Transverse colon (tissue), 4 donors: ENCODE data around the gene FAM72C. TPM values are rescaled to one million over a fixed set of nuclear protein-coding genes. Genes with fewer than 3 reads are reported as not detected.
"Not testable (repeated sequence)": the region's sequence is repeated elsewhere in the genome, so short reads cannot be mapped to it uniquely, and the experiment has no call there.

Source experiments
- DNase-seq: peaks from one replicate; pipeline ENCODE4 v3.0.0-alpha.2; 2019
- H3K27ac ChIP-seq, 4 donors: fragments of 200-600 bp; sonication (generic); 2 replicates each; pipeline ENCODE4 v1.5.1; 2016 to 2018; ENCODE audit warnings: inconsistent platforms in 4 of 4
- H3K27me3 ChIP-seq: fragments of 200-600 bp; sonication (generic); 2 replicates; pipeline ENCODE4 v1.5.1; 2017; ENCODE audit warnings: inconsistent platforms
- H3K36me3 ChIP-seq, 4 donors: fragments of 200-600 bp; sonication (generic); 2 replicates each; pipeline ENCODE4 v1.5.1; 2017 to 2019; ENCODE audit warnings: inconsistent platforms in 4 of 4
- H3K4me1 ChIP-seq, 4 donors: fragments of 200-600 bp; sonication (generic); 2 replicates each; pipeline ENCODE4 v1.5.1; 2017 to 2020; ENCODE audit warnings: inconsistent platforms in 4 of 4
- H3K4me3 ChIP-seq, 4 donors: fragments of 200-600 bp; sonication (generic); 1 replicate in 1 of 4; 2 replicates in 3 of 4; pipeline versions ENCODE4 v1.5.1 to v1.6.1; 2017 to 2019; ENCODE audit warnings: inconsistent platforms in 4 of 4
- H3K9me3 ChIP-seq, 2 donors: fragments of 200-600 bp; sonication (generic); 2 replicates each; pipeline ENCODE4 v1.5.1; 2017 to 2019; ENCODE audit warnings: inconsistent platforms in 2 of 2
- WGBS, 2 donors: methylation state at CpG; one replicate each; pipeline ENCODE4 v1.1.5; 2018; ENCODE audit warnings: low coverage in 1 of 2; 5-methylcytosine and 5-hydroxymethylcytosine counted together
- in situ Hi-C, 4 donors: fragments of 200-750 bp; cut with MboI; loops; one replicate each; pipeline versions ENCODE4 v1.15.0 to v1.15.1; 2017; ENCODE audit warnings: low sequenced_read_pairs in 3 of 4, low pct_ligation_motif_present in 1 of 4, low pct_unique_long_range_greater_than_20kb in 1 of 4
- intact Hi-C: fragments of 100-400 bp; cut with DNase I; formaldehyde crosslinking; loops from one replicate; pipeline ENCODE4 v1.15.1; 2023; ENCODE audit warnings: low total_unique reads
- total RNA-seq, 4 donors: library from RNA; depleted of rRNA; stranded (reverse); fragments of >200 nt; gene quantifications; one replicate each; pipeline ENCODE4 v1.1.0, GENCODE V29; 2016

FAM72C gene
- total RNA-seq, 4 donors from 2014 or later = 0.41 TPM; not detected in 3

GRCh38 chr1:144002141-144002881 lies 30.5 kb upstream of the FAM72C start:
- H3K9me3 ChIP-seq, H3K36me3 ChIP-seq, H3K4me1 ChIP-seq, H3K4me3 ChIP-seq, intact Hi-C loops, in situ Hi-C loops, DNase-seq, H3K27me3 ChIP-seq, H3K27ac ChIP-seq: not testable (repeated sequence)
- 28% methylated on average over 4 of the region's 7 CpGs; no CpG with 5 or more reads in 1 of the 2 donors for WGBS, 2 donors

DNA sequence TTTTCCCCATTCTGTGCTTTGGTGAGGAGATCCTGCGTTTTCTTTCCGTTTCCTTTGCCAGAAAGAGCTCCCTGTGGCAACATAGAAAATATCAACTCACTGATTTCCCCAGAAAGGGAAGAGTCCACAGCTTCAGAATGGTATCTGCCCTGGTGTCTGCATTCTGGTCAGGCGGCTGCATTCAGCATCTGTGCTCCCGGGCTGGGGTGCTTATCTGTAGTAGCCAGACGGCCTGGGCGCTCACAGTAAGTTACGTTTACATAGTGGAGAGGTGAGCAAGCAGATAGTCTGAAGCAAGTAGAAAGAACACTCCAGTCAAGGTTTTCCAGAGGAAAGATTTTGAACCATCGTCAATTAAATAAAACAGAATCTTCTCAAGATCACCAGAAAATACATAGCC lies 29.3 kb upstream of the FAM72C start:
- H3K27ac ChIP-seq, H3K36me3 ChIP-seq, H3K27me3 ChIP-seq, intact Hi-C loops, H3K9me3 ChIP-seq, in situ Hi-C loops, H3K4me3 ChIP-seq, DNase-seq, H3K4me1 ChIP-seq: not testable (repeated sequence)
- WGBS, 2 donors = no CpG with 5 or more reads among the region's 8 CpGs

DNA sequence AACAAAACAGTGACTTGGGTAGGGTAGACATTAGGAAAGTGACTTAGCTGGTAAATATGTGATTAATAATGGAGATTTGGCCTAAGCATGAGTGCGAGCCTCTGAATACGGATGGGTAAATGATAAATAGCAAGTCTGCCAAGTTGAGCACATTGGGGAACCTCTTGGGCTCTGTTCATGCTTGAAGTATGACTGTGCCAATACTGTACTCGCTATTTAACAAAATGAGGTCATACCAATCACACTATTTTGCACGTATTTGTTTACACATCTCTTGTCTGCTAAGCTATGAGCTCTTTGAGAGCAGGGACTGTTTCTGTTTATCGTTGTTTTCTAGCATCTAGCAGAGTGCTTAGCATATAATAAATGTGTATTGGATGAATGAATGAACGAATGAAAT lies 24.2 kb upstream of the FAM72C start:
- H3K4me3 ChIP-seq, H3K27me3 ChIP-seq, DNase-seq, H3K4me1 ChIP-seq, H3K9me3 ChIP-seq, H3K27ac ChIP-seq, intact Hi-C loops, in situ Hi-C loops, H3K36me3 ChIP-seq: not testable (repeated sequence)
- 100% methylated on average over 1 of the region's 6 CpGs; no CpG with 5 or more reads in 1 of the 2 donors for WGBS, 2 donors

- H3K27me3 ChIP-seq, H3K36me3 ChIP-seq, H3K4me3 ChIP-seq, intact Hi-C loops, H3K27ac ChIP-seq, H3K4me1 ChIP-seq, DNase-seq, in situ Hi-C loops, H3K9me3 ChIP-seq: not testable (repeated sequence)
- 78% methylated on average over 2 of the region's 7 CpGs; no CpG with 5 or more reads in 1 of the 2 donors for WGBS, 2 donors
Measured at GRCh38 chr1:143993301-143993907, 21.6 kb upstream of the FAM72C start.

DNA sequence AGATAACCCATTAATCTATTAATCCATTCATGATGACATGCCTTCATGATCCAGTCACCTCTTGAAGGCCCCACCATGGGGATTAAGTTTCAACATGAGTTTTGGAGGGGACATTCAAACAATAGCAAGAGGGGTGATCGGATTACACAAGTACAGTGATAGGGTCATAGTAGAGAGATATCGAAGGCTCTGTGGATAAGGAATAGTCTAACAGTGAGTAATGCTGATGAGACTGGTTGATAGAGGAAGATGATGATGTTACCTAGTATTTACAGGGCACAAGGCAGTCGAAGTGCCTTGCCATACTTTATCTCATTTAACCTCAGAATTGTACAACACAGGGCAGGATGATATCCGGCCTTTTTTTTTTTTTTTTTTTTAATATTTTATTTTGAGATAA lies 18.9 kb upstream of the FAM72C start:
- no CpG with 5 or more reads among the region's 4 CpGs for WGBS, 2 donors
- H3K9me3 ChIP-seq, H3K4me3 ChIP-seq, DNase-seq, H3K27ac ChIP-seq, H3K36me3 ChIP-seq, H3K27me3 ChIP-seq, intact Hi-C loops, H3K4me1 ChIP-seq, in situ Hi-C loops: not testable (repeated sequence)

DNA sequence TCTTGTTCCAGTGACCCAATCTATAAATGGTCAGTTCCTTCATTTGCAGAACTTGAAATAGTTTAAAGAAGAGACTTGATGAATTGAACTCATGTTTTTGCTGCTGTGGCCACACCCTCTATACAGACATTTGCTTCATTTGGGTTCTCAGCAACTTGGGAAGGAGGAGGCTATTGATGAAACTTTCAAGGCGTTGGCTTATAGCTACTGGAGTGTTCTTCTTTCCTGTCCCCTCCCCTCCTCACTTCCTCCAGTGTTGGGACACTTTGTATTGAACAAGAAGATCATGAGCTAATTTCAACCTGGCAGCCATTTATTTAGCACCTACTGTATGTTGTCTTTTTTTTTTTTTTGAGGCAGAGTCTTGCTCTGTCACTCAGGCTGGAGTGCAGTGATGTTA lies 17.9 kb upstream of the FAM72C start:
- H3K27me3 ChIP-seq, H3K9me3 ChIP-seq, H3K4me3 ChIP-seq, H3K36me3 ChIP-seq, H3K4me1 ChIP-seq, DNase-seq, H3K27ac ChIP-seq, intact Hi-C loops, in situ Hi-C loops: not testable (repeated sequence)
- whole genome bisulfite sequencing, 2 donors = no CpG with 5 or more reads among the region's 1 CpG

- H3K27ac ChIP-seq, intact Hi-C loops, DNase-seq, in situ Hi-C loops, H3K9me3 ChIP-seq, H3K4me1 ChIP-seq, H3K36me3 ChIP-seq, H3K27me3 ChIP-seq, H3K4me3 ChIP-seq: not testable (repeated sequence)
- no CpG with 5 or more reads among the region's 4 CpGs for WGBS, 2 donors
Measured at GRCh38 chr1:143989427-143989712, 17.6 kb upstream of the FAM72C start.

GRCh38 chr1:143988602-143989426 lies 17.0 kb upstream of the FAM72C start:
- H3K27ac ChIP-seq, H3K9me3 ChIP-seq, H3K36me3 ChIP-seq, intact Hi-C loops, H3K4me3 ChIP-seq, H3K4me1 ChIP-seq, H3K27me3 ChIP-seq, DNase-seq, in situ Hi-C loops: not testable (repeated sequence)
- 70% methylated on average over 2 of the region's 10 CpGs; no CpG with 5 or more reads in 1 of the 2 donors for WGBS, 2 donors

- DNase-seq, in situ Hi-C loops: not testable (repeated sequence)
- no CpG with 5 or more reads among the region's 1 CpG for WGBS, 2 donors
Measured at GRCh38 chr1:143987868-143988267, 16.1 kb upstream of the FAM72C start.

DNA sequence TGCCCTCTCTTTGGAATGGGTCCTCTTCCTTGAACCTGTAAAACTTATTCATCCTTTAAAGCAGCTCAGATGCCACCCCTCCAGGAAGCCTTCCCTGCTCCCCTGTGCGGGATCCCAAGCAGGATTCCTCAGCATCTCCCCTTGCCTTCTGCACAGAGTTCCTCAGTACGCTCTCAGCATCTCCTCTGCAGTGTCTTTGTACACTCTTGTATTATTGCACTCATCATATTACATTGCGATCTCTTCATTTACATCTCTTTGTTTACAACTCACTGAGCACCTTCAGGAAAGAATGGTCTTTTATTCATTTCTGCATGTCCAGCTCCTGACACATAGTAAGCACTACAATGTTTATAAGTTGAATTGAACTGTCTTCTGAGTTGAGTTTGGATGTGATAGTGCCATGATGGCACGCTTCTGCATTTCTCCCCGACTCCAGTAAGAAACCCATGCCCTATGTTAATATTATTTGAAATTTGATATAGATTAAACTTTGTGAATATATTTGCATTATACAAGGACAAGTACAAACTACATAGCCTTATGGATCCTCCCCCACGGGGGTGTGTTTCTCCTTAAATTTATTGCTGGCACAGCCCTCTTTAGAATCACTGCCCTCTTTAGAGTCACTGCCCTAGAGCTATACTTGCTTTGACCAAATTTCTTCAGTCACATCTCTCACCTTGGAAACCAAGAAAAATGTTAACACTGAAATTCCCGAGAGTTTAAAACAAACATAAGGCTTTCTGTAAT lies 13.1 kb upstream of the FAM72C start:
- H3K36me3 ChIP-seq, H3K27me3 ChIP-seq, DNase-seq, H3K4me1 ChIP-seq, intact Hi-C loops, H3K9me3 ChIP-seq, in situ Hi-C loops, H3K4me3 ChIP-seq, H3K27ac ChIP-seq: not testable (repeated sequence)
- WGBS, 2 donors = 75% methylated on average over 3 of the region's 7 CpGs; no CpG with 5 or more reads in 1 of the 2 donors

More at GRCh38 chr1:143987868-143988267, 16.1 kb upstream of the FAM72C start:
- H3K4me1 ChIP-seq, H3K27me3 ChIP-seq, H3K27ac ChIP-seq, H3K36me3 ChIP-seq, intact Hi-C loops, H3K4me3 ChIP-seq, H3K9me3 ChIP-seq: not testable (repeated sequence)
